GM19395 (cell line): ENCODE results near the gene HOXD3.

Experiments
- ATAC-seq: cut with Tn5 transposase; IDR thresholded peaks from one replicate; pipeline ENCODE4 v1.9.1; 2021; ENCODE audit warnings: mild to moderate bottlenecking, moderate library complexity; ENCODE audit not compliant: unreplicated experiment

Gene HOXD3

GRCh38 chr2:176121190-176122051 lies 35.7 kb upstream of the HOXD3 start:
- no peak for ATAC-seq

GRCh38 chr2:176122052-176122682 lies 34.9 kb upstream of the HOXD3 start:
- ATAC-seq = no peak

GRCh38 chr2:176122683-176123410 lies 34.3 kb upstream of the HOXD3 start, which contains the start of gene HOXD9:
HOXD9 (plus strand) TSS chr2:176122719; CDS start chr2:176122769, 50 bp downstream.
- ATAC-seq = no peak

- ATAC-seq = no peak
These were observed 33.5 kb upstream of the HOXD3 start for GRCh38 chr2:176123411-176124109.

- no peak for ATAC-seq
These were observed 32.8 kb upstream of the HOXD3 start for GRCh38 chr2:176124110-176124946.

- no peak for ATAC-seq
These were observed 31.9 kb upstream of the HOXD3 start for GRCh38 chr2:176124947-176125771.

- ATAC-seq = no peak
These were observed 31.4 kb upstream of the HOXD3 start for GRCh38 chr2:176125772-176126054.

GRCh38 chr2:176126929-176127773 lies 30.0 kb upstream of the HOXD3 start:
- ATAC-seq = no peak

- ATAC-seq = no peak
These were observed 29.4 kb upstream of the HOXD3 start for GRCh38 chr2:176127774-176128072.

GRCh38 chr2:176128172-176128981 lies 28.7 kb upstream of the HOXD3 start:
- ATAC-seq = no peak

- no peak for ATAC-seq
These were observed 27.9 kb upstream of the HOXD3 start, which contains the start of gene HOXD8 for GRCh38 chr2:176128982-176129796. HOXD8 (plus strand) TSS chr2:176129705; CDS start chr2:176130367, 662 bp downstream.

GRCh38 chr2:176129813-176130146 lies 27.3 kb upstream of the HOXD3 start:
- no peak for ATAC-seq

GRCh38 chr2:176130147-176130956 lies 26.8 kb upstream of the HOXD3 start:
- ATAC-seq = no peak

GRCh38 chr2:176130957-176131847 lies 25.9 kb upstream of the HOXD3 start:
- no peak for ATAC-seq

GRCh38 chr2:176131848-176132158 lies 25.3 kb upstream of the HOXD3 start:
- ATAC-seq = no peak
